GM12874 (cell line): ENCODE measurements around the gene SPPL2B.

Experiments used
- CTCF ChIP-seq: IDR thresholded peaks from 2 replicates; pipeline ENCODE4 v1.5.1; 2011; ENCODE audit warnings: low read depth, mild to moderate bottlenecking, control low read depth, low read length, moderate library complexity; ENCODE audit not compliant: insufficient read depth

SPPL2B gene

GRCh38 chr19:2358548-2359173 is 30.2 kb downstream of the SPPL2B start:
- no peak for TF ChIP-seq CTCF

- no peak for TF ChIP-seq CTCF
Measured at GRCh38 chr19:2359992-2360685, 31.7 kb downstream of the SPPL2B start, which contains the start of gene TMPRSS9. TSS of gene TMPRSS9 (plus strand) at chr19:2360265. CDS start at chr19:2389786, 29,521 bp downstream.

GRCh38 chr19:2360833-2361232 is 32.3 kb downstream of the SPPL2B start:
- no peak for TF ChIP-seq CTCF

- TF ChIP-seq CTCF = no peak
Measured at GRCh38 chr19:2361246-2362045, 33.0 kb downstream of the SPPL2B start.

GRCh38 chr19:2362046-2362969 is 33.8 kb downstream of the SPPL2B start:
- TF ChIP-seq CTCF = no peak

- no peak for TF ChIP-seq CTCF
Measured at GRCh38 chr19:2362970-2363300, 34.5 kb downstream of the SPPL2B start.

GRCh38 chr19:2363419-2363818 is 34.9 kb downstream of the SPPL2B start:
- TF ChIP-seq CTCF = no peak
